Skin of body (tissue), 2 donors: ENCODE measurements around the gene EPB41L2. TPM values are rescaled to one million over a fixed set of nuclear protein-coding genes. Genes with fewer than 3 reads are reported as not detected.

Experiments
- DNase-seq: peaks from one replicate; lab custom pipeline; 2025; lab: John Stamatoyannopoulos, UW
- total RNA-seq: library from RNA; depleted of rRNA; stranded (reverse); fragments of >200 nt; gene quantifications from one replicate; pipeline ENCODE4 v1.2.3, GENCODE V29; 2014

The EPB41L2 gene
- total RNA-seq, 1 donor from 2014 or later, result 187 TPM

DNA sequence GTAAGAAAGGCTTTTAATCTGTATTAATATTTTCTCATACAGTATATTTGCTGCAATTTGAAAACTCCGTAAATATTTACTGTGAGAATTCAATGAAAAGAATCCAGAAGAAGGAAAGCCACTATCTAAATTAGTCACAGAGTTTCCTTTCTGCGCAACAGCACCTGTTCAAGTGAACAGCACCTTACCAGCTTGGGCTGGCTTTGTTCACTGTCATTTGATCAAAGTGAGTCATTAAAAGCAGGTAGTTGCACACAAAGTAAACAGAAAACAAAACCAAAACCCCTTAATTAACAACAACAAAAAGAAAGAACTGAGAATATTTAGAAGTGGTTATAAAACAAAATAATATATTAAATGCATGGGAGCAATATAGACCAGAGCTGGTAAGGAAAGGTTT is 223.0 kb downstream of the EPB41L2 start:
- DNase-seq, result no peak

DNA sequence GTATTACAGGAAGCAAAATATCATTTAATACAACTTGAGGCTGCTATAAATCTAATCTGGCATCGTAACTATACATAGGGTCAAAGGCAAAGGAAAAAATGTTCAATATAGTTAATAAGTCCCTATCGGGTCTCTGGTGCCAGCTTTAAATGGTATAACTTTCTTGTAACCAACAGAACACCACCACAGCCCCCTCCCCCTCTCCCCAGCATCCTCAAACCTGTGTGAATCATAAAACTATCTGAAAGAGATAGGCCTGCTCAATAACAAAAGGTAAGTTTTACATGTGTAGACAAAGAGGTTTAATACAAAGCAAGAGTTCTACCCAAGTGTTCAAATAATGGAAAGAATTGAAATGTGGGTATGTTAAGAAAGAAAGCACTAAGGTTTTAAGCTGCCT is 223.7 kb downstream of the EPB41L2 start:
- DNase-seq, result no peak

DNA sequence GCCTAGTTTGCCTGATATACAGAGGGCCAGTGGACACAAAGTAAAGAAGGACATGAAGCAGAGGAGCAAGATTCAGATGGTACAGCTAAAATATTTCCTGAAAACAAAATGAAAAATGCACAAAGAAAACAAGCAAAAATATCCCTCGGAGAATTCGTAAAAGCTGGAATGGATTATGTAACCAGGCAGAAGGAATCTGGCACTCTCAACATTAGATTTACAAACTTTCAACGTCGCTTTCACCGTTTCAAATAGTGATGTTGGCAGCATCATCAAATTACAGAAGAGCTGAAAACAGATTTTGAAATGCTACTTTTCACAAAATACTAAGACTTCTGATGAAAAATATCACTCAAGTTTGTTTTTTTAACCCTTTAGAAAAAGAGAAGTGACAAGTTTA is 224.1 kb downstream of the EPB41L2 start:
- peak; percentile 36 for DNase-seq

DNA sequence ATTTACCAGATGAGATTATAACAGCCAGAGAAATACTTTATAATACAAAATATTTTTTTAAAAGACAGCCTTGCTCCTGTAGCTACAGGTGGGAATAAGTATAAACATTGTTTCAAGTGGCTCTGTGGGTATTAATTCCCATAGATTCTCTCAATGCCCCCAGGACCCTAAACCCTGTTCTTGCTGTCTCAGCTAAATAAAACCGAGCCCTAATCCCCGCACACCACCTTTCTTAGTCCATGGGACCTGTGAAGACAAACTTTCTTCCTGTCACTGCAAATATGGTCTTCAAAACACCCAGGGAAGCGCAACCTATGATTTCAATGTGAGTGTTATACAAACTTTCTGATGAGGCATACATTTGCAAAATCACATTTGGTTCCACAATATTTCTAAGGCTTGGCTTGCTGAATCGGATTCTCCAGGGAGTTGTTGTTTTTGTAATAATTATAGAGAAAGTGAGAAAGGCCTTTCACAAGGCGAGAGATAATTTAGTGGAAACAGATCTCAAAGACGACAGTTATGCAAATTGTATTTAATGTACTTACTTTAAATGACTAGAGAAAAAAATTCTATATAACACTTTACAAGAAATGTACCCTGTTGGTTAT is 224.7 kb downstream of the EPB41L2 start:
- DNase-seq, result peak; percentile 16

- no peak for DNase-seq
Observed at GRCh38 chr6:130837067-130837466, 226.0 kb downstream of the EPB41L2 start.

DNA sequence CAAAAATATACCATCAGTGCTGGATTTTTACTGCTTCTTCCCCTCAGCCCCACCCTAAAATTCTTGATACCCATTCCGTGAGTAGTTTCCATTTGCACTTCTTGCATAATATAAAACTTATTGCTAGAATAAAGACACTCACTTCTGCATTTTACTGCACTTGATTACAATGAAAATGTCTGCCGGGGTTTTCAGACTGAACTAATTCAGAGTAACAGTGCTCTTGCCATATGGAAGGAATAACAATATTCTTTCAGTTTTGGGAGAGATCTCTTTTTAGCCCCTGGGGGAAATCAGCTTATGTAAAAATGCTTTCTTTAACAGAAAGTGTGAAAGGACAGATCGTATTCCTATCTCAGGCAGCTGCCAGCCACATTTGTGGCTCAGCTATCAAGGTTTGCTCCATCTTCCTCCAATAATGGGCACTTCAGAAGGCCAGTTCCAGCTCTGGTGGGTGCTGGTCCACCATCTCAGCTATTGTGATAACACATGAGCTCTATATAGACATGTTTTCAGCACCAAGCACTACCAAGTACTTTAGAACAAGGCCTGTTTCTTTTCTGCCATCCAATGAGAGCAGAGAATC is 226.9 kb downstream of the EPB41L2 start:
- DNase-seq, result peak; percentile 71

DNA sequence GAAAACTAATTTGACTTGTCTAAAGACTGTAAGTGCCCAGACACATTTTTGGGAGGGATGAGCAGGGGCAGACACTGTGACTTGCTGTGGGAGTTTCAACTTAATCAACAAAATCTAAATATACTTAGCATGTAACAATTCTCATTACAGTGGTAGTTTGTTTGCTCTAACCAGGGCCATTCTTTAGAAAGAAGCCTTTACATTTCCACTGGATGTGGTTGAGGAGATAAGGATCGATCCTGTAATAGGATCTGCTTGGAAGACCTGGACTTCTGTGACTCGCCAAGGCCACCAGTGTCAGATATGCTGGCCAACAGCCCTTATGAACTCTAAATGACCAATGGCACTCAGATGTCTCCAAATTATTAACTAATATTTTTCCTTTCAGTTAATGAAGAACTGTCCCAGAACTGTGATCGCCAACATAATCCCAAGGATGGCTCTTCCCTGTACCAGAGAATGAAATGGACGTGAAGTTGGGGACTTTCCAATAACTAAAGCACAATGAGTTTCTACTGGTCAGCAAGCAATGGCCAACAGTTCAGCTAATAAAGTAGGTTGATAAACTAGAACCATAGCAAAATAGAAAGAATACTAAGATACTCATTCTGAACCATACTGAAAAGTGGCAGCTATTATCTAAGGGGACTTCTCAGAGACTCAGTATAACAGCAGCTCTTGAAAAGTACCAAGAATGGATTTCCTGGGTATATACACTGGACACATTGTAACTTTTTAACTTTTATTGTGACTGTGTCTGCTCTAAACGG is 228.4 kb downstream of the EPB41L2 start:
- no peak for DNase-seq

DNA sequence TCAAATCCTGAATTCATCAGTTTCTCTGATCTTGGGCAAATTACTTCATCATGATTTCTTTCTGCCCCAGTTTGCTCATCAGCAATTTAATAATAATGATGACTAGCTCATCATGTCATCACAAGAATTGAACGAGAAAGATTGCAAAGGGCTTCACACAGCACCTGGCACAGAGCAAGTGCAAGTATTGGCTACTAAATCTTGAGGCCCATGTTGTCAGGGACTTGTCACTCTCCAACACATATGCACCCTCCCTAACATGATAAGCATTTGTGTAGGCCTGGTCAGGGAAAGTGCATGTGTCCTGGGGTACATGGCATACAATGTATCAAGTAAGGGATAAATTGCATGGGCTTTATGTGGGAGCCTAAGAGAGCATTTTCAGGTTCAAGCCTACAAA is 229.5 kb downstream of the EPB41L2 start:
- no peak for DNase-seq

DNA sequence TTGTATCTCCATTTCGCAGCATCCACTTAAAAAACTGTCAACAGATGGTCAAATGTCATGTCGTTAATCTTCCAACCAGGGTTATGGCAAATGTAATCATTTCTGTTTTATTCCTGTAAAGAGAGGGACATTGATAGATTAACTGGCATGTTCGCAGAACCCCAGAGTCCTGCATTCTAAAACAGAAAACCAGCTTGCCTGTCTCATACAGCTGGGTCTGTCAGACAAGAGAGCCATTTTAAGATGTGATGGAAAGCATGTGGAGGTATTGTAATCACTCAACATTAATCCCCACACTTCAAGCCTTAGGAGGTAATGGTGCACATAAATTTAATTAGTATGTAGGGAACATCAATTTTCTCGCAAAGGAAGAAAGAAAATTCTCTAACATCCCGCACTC is 231.4 kb downstream of the EPB41L2 start:
- DNase-seq, result no peak

DNA sequence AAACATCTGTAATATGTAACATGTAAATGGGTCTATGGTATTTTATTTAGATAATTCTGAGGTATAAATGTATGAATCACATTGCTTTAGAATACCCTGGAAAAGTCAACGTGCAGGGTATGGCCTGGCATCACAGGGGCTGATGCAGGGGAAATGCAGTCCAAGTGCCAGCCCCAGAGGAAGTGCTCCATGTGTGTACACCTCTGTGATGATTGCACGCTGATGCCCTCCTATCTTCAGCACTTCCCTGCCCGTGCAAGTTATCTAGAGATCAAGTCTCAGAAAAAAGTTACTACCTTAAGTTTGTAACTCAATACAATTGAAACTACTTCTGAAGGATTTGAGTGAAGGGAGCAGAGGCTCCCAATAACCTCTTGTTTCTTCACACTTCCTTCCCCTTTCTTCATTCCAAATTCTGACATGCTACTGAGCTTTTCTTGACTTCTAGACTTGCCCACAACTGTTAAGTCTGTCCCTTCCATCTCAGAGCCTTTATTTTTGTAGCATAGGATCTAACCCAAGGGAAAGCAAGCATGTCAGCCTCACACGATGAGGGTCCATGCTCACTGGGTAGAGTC is 233.6 kb downstream of the EPB41L2 start:
- no peak for DNase-seq

GRCh38 chr6:130827247-130828149 is 235.5 kb downstream of the EPB41L2 start, which contains the start of gene SMLR1:
Gene SMLR1 (plus strand): TSS chr6:130827406. CDS start chr6:130827414, 8 bp downstream.
- no peak for DNase-seq

- no peak for DNase-seq
Observed at GRCh38 chr6:130826442-130827246, 236.4 kb downstream of the EPB41L2 start.

DNA sequence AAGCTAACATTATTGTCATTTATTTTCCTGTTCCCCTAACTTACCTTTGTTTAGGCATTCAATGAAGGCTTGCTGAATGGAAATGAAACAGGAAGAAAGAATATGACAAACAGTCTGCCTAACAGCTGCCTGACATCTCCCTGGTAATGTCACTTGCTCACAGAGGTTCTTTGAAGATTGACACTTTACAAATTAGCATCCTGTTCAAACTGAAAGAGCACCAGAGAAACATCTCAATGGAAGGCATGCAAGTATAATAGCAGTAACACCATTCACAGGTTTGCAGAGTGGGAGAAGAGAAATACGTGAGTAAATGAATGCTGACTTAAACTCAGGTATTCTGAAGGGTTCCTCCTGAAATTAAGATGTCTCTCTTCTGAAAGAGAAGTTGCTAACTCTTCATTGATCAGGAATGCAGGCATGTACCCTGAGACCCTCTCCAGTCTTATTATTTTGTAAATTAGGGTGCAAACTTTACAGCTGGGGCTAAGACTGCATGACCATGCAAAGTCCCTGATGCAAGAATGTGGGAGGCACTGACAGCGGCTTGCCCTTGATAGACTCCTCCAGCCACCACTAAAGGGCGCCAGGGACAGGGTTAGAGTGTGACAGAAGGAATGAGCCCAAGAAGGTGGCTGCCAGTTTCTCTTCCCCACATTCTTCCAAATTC is 237.1 kb downstream of the EPB41L2 start:
- no peak for DNase-seq

GRCh38 chr6:130824978-130825694 is 237.9 kb downstream of the EPB41L2 start:
- DNase-seq, result no peak

GRCh38 chr6:130822736-130823135 is 240.3 kb downstream of the EPB41L2 start:
- DNase-seq, result no peak

DNA sequence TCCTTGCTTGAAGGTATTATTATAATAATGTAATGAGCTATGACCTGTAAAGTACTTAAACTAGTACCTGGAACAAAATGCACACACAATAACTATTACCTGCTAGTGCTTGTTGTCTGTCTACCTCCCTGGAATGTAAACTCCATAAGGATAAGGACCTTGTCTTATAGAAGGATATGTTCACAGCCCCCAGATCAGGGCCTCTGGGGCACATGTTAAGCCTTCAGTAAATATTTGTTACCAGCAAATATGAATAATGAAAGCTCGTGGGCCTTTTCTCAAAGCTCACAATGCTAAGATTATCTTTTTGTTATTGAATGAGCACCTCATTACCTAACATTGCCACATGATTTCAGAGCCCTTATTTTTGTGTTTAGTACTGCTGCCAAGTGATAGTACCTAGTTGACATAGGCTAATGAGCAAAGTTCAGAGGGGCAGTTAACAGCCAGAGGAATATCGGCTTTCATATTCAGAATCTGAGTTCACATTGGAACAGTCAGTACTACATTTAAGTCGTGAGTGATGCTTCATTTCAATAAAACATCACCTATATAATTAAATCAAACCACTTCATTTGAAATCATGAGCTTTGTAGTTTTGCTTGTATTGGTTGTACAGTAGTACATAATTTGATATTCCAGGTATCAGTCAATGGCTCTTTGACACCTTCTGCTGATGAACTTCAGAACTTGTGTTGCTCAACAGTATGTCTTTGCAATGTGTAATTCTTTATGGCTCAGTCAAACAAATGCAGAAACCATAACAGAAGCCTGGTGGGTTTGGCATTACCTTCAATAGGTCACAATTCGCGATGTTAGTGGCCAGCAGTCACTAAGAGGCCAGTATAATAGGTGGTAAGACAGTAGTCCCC is 247.6 kb downstream of the EPB41L2 start:
- no peak for DNase-seq

DNA sequence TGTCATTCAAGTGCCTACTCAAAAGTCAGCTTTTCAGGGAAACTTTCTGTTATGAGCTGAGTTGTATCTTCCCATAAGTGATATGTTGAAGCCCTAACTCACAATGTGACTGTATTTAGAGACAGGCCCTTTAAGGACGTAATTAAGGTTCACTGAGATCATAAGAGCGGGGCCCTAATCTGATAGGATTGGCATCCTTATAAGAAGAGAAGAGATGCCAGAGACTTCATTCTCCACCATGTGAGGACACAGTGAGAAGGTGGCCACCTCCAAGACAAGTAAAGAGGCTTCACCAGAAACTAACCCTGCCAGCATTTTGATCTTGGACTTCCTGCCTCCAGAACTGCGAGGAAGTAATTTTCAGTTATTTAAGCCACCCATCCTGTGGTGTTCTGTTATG is 248.5 kb downstream of the EPB41L2 start:
- DNase-seq, result no peak

DNA sequence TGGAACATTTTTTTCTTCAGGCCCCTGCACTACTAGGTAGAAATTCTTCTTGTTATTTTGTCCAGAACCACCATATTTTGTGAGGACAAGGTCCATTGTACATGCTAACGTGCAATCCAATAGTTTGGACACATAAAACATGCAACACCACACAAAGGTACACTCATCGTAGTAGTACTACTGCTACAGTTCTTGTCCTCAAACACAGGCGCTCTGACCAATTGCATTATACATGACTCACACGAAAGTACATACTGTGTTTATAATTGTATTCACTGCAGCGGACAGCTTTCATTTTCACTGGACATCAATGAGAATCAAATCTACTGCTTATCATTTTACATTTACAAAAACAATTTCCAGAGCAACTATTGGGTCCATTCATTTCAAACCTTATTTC is 251.1 kb downstream of the EPB41L2 start:
- no peak for DNase-seq
